K562 (cell line): Measurements from ENCODE around the gene PYGO2. TPM values are rescaled to one million over a fixed set of nuclear protein-coding genes. Genes with fewer than 3 reads are reported as not detected.

ENCODE experiments used
- ATAC-seq: fragments of 200-7000 bp; cut with Tn5 transposase; 3 replicates; pipeline ENCODE4 v1.9.1; 2020; ENCODE audit warnings: moderate library complexity
- BruUV-seq: library from RNA; stranded (reverse); fragments of 400-500 nt; replicated peaks from 2 replicates; lab custom pipeline; 2021; lab: Mats Ljungman, UMichigan
- CTCF ChIA-PET: fragments of 300-600 bp; formaldehyde crosslinking; extraction: SDS; loops from one replicate; lab custom pipeline; 2021; ENCODE audit warnings: low intra/inter-chr PET ratio; lab: Yijun Ruan, JAX
- POLR2A ChIA-PET: fragments of 300-600, 350-650 bp; sonication (Branson Sonifier 250); formaldehyde crosslinking; extraction: SDS; loops from one replicate; lab custom pipeline; 2021; ENCODE audit warnings: antibody characterized with exemption, inconsistent platforms; lab: Yijun Ruan, JAX
- DNase-seq, 4 experiments: peaks; one replicate each; pipeline versions ENCODE4 v3.0.0 to v3.0.0-alpha.2; 2011 to 2018; ENCODE audit warnings: low spot score in 3 of 4, mixed read lengths in 3 of 4; ENCODE audit errors: extremely low read depth in 1 of 4
- FAIRE-seq: peaks from 2 replicates; lab custom pipeline; 2011; peaks lifted over from hg19 to GRCh38; lab: Jason Lieb, UNC
- H2AFZ ChIP-seq: 2 replicates; pipeline ENCODE4 v1.6.0; 2011; ENCODE audit warnings: low read depth, low read length, control low read depth, inconsistent platforms
- H3K27ac ChIP-seq: fragments of 200-600 bp; 3 replicates; pipeline ENCODE4 v1.8.0; 2011; ENCODE audit warnings: low read depth, mild to moderate bottlenecking, control low read depth, inconsistent platforms, low read length, moderate library complexity, mixed read lengths; ENCODE audit errors: extremely low read depth
- H3K27me3 ChIP-seq, 2 experiments: fragments of 300-600 bp in 1 of 2; 2 replicates in 1 of 2; 3 replicates in 1 of 2; pipeline versions ENCODE4 v1.6.0 to v1.8.0; 2011; ENCODE audit warnings: inconsistent platforms in 2 of 2, low read length in 2 of 2, mild to moderate bottlenecking in 1 of 2, mixed read lengths in 1 of 2, moderate library complexity in 1 of 2; ENCODE audit not compliant: control insufficient read depth in 2 of 2, insufficient read depth in 2 of 2
- H3K36me3 ChIP-seq: fragments of 300-600 bp; 3 replicates; pipeline ENCODE4 v1.8.0; 2011; ENCODE audit warnings: mild to moderate bottlenecking, low read length, inconsistent platforms; ENCODE audit not compliant: control insufficient read depth, insufficient read depth
- H3K4me1 ChIP-seq, 2 experiments: fragments of 200-600 bp in 1 of 2; replicated peaks in 1 of 2; 2 replicates in 1 of 2; 3 replicates in 1 of 2; pipeline versions ENCODE4 v1.5.1 to v1.8.0; 2011; ENCODE audit warnings: inconsistent platforms in 2 of 2, low read length in 2 of 2, mild to moderate bottlenecking in 1 of 2, mixed read lengths in 1 of 2, moderate library complexity in 1 of 2; ENCODE audit not compliant: control insufficient read depth in 2 of 2, insufficient read depth in 2 of 2
- H3K4me2 ChIP-seq: 2 replicates; pipeline ENCODE4 v1.6.1; 2011; ENCODE audit warnings: low read length, control low read depth, inconsistent platforms, mixed read lengths; ENCODE audit not compliant: insufficient read depth
- H3K4me3 ChIP-seq: fragments of 200-600 bp; sonication (generic), shearing (Covaris generic); 2 replicates; pipeline ENCODE4 v1.5.1; 2016; ENCODE audit warnings: control low read depth, inconsistent platforms
- H3K79me2 ChIP-seq: fragments of 200-600 bp; 3 replicates; pipeline ENCODE4 v1.8.0; 2011; ENCODE audit warnings: low read length, inconsistent platforms; ENCODE audit not compliant: control insufficient read depth, insufficient read depth
- H3K9ac ChIP-seq, 2 experiments: 2 replicates each; pipeline versions ENCODE4 v1.6.0 to v1.6.1; 2011; ENCODE audit warnings: low read depth in 2 of 2, low read length in 2 of 2, control low read depth in 1 of 2, inconsistent platforms in 1 of 2, mild to moderate bottlenecking in 1 of 2, mixed read lengths in 1 of 2; ENCODE audit not compliant: insufficient read depth in 1 of 2
- H3K9me1 ChIP-seq: one replicate; pipeline ENCODE4 v1.6.0; 2011; ENCODE audit warnings: inconsistent platforms, mild to moderate bottlenecking, low read length, moderate library complexity; ENCODE audit not compliant: control insufficient read depth, insufficient read depth
- H3K9me3 ChIP-seq: replicated peaks from 2 replicates; pipeline ENCODE4 v1.5.1; 2011; ENCODE audit warnings: low read depth, low read length, inconsistent platforms; ENCODE audit not compliant: control insufficient read depth, insufficient read depth
- H4K20me1 ChIP-seq: replicated peaks from 2 replicates; pipeline ENCODE4 v1.6.1; 2011; ENCODE audit warnings: low read length, inconsistent platforms, mixed read lengths; ENCODE audit not compliant: control insufficient read depth, insufficient read depth
- CBX3 ChIP-seq, 2 experiments: IDR thresholded peaks; 1 replicate in 1 of 2; 2 replicates in 1 of 2; pipeline ENCODE4 v1.6.1; 2012; ENCODE audit warnings: inconsistent platforms in 2 of 2, low read length in 2 of 2, borderline replicate concordance in 1 of 2, control low read depth in 1 of 2
- ESRRA ChIP-seq: fragments of 450-650 bp; IDR thresholded peaks from 2 replicates; pipeline ENCODE4 v1.6.1; 2014; ENCODE audit warnings: low read depth, mild to moderate bottlenecking, moderate library complexity, borderline replicate concordance
- FOXK1 ChIP-seq: sonication (generic); formaldehyde crosslinking; IDR thresholded peaks from 2 replicates; pipeline ENCODE4 v1.8.0; 2022; ENCODE audit warnings: missing genetic modification reagents, mild to moderate bottlenecking, borderline replicate concordance
- NFRKB ChIP-seq: fragments of 450-650 bp; IDR thresholded peaks from 2 replicates; pipeline ENCODE4 v1.6.1; 2016; ENCODE audit warnings: low read depth
- NR4A1 ChIP-seq, 2 experiments: fragments of 250-450 bp in 1 of 2; fragments of 450-650 bp in 1 of 2; sonication (Bioruptor Pico) in 1 of 2; IDR thresholded peaks; 2 replicates each; pipeline versions ENCODE4 v1.4.0 to v1.6.1; 2016 to 2020; ENCODE audit warnings: mild to moderate bottlenecking in 2 of 2, missing compliant biosample characterization in 1 of 2, missing genetic modification characterization in 1 of 2, moderate library complexity in 1 of 2
- POLR2AphosphoS5 ChIP-seq: IDR thresholded peaks from 2 replicates; pipeline ENCODE4 v1.6.1; 2011; ENCODE audit warnings: mild to moderate bottlenecking, low read depth, low read length, moderate library complexity; ENCODE audit not compliant: control insufficient read depth, insufficient read depth
- SMARCA5 ChIP-seq: fragments of 450-650 bp; IDR thresholded peaks from 2 replicates; pipeline ENCODE4 v1.6.1; 2016
- SRSF9 ChIP-seq: fragments of 200-400 bp; formaldehyde crosslinking; IDR thresholded peaks from 2 replicates; pipeline ENCODE4 v1.6.1; 2017; ENCODE audit warnings: low read depth, low read length, borderline replicate concordance
- ZNF263 ChIP-seq: sonication (generic); formaldehyde crosslinking; IDR thresholded peaks from 2 replicates; pipeline ENCODE4 v1.8.0; 2022; ENCODE audit warnings: mild to moderate bottlenecking, missing genetic modification reagents, borderline replicate concordance
- ZNF707 ChIP-seq: fragments of 250-450 bp; sonication (Bioruptor Pico); conservative IDR thresholded peaks from 2 replicates; pipeline ENCODE4 v1.8.0; 2022; ENCODE audit warnings: inconsistent platforms, mild to moderate bottlenecking, moderate library complexity
- WGBS: fragments of 100-300 bp; shearing (Covaris generic); methylation state at CpG from one replicate; pipeline ENCODE4 v1.1.6; 2016; ENCODE audit warnings: low coverage, mixed read lengths; ENCODE audit not compliant: insufficient coverage; ENCODE audit errors: missing lambda C conversion rate; 5-methylcytosine and 5-hydroxymethylcytosine counted together
- in situ Hi-C: fragments of 300-500 bp; cut with MboI; formaldehyde crosslinking; loops from 4 replicates; pipeline ENCODE4 v1.15.0; 2018; ENCODE audit warnings: inconsistent platforms, mixed read lengths
- intact Hi-C: fragments of 100-400 bp; cut with micrococcal nuclease; formaldehyde crosslinking; loops from 2 replicates; pipeline ENCODE4 v1.14.2; 2022
- polyA plus RNA-seq, 8 experiments: library from polyadenylated mRNA; depleted of rRNA in 4 of 8; stranded (reverse) in 5 of 8; unstranded in 3 of 8; fragments of >200 nt; fragmentation: Nextera tagmentation in 2 of 8; fragmentation: Illumina TruSeq in 1 of 8; extraction: Ambion mirVana in 2 of 8; extraction: Trizol in 1 of 8; gene quantifications; 2 replicates each; pipeline versions ENCODE4 v1.2.1 to v1.2.3, GENCODE V29; 2011 to 2014; ENCODE audit warnings: inconsistent platforms in 1 of 8, missing spikeins in 1 of 8
- total RNA-seq, 7 experiments: library from RNA; depleted of rRNA in 6 of 7; stranded (reverse); fragments of >200 nt in 6 of 7; fragmentation: Illumina TruSeq in 2 of 7; extraction: Trizol in 2 of 7; gene quantifications; 2 replicates each; pipeline versions ENCODE4 v1.2.1 to v1.2.3, GENCODE V29; 2011 to 2021; ENCODE audit warnings: low replicate concordance in 1 of 7
- TF ChIP-seq, protein P1 (sequence below): sonication (generic); formaldehyde crosslinking; IDR thresholded peaks from 2 replicates; pipeline ENCODE4 v1.8.0; 2022; ENCODE audit warnings: missing genetic modification reagents, mild to moderate bottlenecking, moderate library complexity, borderline replicate concordance

PYGO2 gene
- total and polyA plus RNA-seq, 9 of the 15 experiments (the other 6 are each of a cell fraction or from before 2014, with no cell fraction given) = 8.3 to 36.2 (median 18.2) TPM

DNA sequence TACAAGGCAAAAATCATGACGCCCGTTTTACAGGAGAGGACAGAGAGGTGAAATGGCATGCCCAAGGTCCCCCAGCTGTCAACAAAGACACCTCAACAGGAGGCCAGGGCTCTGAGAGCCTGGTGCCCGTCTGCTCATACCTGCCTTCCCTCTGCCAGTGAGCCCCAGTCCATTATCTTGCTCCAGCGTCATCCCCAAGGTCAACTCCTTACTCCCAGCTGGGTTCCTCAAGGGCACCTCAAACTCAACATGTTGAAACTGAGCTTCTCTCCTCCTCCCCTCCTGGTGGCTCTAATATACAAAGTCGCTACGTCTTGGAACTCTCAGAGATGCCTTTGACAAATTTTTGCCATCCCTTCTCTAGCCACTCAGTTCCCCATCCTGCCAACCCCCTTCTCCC is 8.9 kb downstream of the PYGO2 start:
- Histone ChIP-seq H3K4me3 (no peak overlapping the region), H2AFZ (no peak overlapping the region), H4K20me1 (no peaks in the 10 kb centered on the region), H3K27me3 (no peaks in the 10 kb centered on the region), H3K4me1 (peaks cover 31 to 41% of the 10 kb centered on the region in 2 experiments), H3K9me1 (no peaks in the 10 kb centered on the region), H3K36me3 (peaks cover under 1% of the 10 kb centered on the region; the same call in 2 of the 3 replicates), H3K79me2 (no peaks in the 10 kb centered on the region), H3K9me3 (no peaks in the 10 kb centered on the region), H3K27ac (no peak overlapping the region), H3K4me2 (no peak overlapping the region), H3K9ac (peak overlapping the region in 1 of 2 experiments; percentile 43; a peak in 1 of 4 replicates)
- in situ Hi-C loops (no loop called here), intact Hi-C loops (no loop called here)
- ATAC-seq (no peak), FAIRE-seq (no peak), DNase-seq (no peak)
- WGBS = 45% methylated on average over 6 of the region's 6 CpGs
- ChIA-PET CTCF (no interaction called here), POLR2A (interaction anchor here (0.6 to 1.8 kb wide), 5 partner anchors 9 to 283 kb away, joined by 3 to 7 read pairs (median 3); partner anchors contain the start of genes PYGO2 and SHC1)
- TF ChIP-seq ZNF707 (CRISPR knock-in tag) (no peak), POLR2AphosphoS5 (no peak), ESRRA (peak; percentile 60; the same call in 1 of the 2 replicates), SRSF9 (no peak), NFRKB (no peak), NR4A1 (CRISPR knock-in tag; IDR thresholded peaks at IDR 0.05) (no peak), NR4A1 (tag; IDR thresholded peaks at IDR 0.05) (no peak), CBX3 (IDR thresholded peaks at IDR 0.05; ENCODE audit: borderline replicate concordance in 1 of 2, low read length in 2 of 2) (no peak), FOXK1 (CRISPR knock-in tag) (no peak), ZNF263 (peak; percentile 40; the same call in 1 of the 2 replicates), SMARCA5 (no peak)
- TF ChIP-seq, protein P1, sequence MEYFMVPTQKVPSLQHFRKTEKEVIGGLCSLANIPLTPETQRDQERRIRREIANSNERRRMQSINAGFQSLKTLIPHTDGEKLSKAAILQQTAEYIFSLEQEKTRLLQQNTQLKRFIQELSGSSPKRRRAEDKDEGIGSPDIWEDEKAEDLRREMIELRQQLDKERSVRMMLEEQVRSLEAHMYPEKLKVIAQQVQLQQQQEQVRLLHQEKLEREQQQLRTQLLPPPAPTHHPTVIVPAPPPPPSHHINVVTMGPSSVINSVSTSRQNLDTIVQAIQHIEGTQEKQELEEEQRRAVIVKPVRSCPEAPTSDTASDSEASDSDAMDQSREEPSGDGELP = peak; percentile 3; the same call in 1 of the 2 replicates
- no TSS peak for BruUV-seq
